CD14-positive monocyte (primary cell): Measurements from ENCODE around the gene TMEM178B. TPM values are rescaled to one million over a fixed set of nuclear protein-coding genes. Genes with fewer than 3 reads are reported as not detected.

ENCODE experiments used
- DNase-seq, 3 donors: peaks; one replicate each; pipeline ENCODE4 v3.0.0-alpha.2; 2011 to 2022
- H2AFZ ChIP-seq: 2 replicates; pipeline ENCODE4 v1.6.0; 2012; ENCODE audit warnings: mild to moderate bottlenecking, low read depth, low read length, inconsistent platforms; ENCODE audit not compliant: insufficient read depth, poor library complexity, severe bottlenecking
- H3K27ac ChIP-seq, 2 donors: 1 replicate in 1 of 2; 2 replicates in 1 of 2; pipeline ENCODE4 v1.5.1; 2012 to 2013; ENCODE audit warnings: low read length in 2 of 2, control low read depth in 1 of 2, inconsistent platforms in 1 of 2, low read depth in 1 of 2, mild to moderate bottlenecking in 1 of 2
- H3K27me3 ChIP-seq, 2 donors: one replicate each; pipeline versions ENCODE4 v1.6.0 to v1.6.1; 2011 to 2013; ENCODE audit warnings: low read length in 2 of 2; ENCODE audit not compliant: control insufficient read depth in 2 of 2, insufficient read depth in 2 of 2
- H3K36me3 ChIP-seq, 2 donors: replicated peaks in 1 of 2; 1 replicate in 1 of 2; 2 replicates in 1 of 2; pipeline versions ENCODE4 v1.5.1 to v1.6.1; 2012 to 2013; ENCODE audit warnings: low read length in 2 of 2, control low read depth in 1 of 2, inconsistent platforms in 1 of 2, mild to moderate bottlenecking in 1 of 2; ENCODE audit not compliant: insufficient read depth in 2 of 2, control insufficient read depth in 1 of 2
- H3K4me1 ChIP-seq, 2 donors: 1 replicate in 1 of 2; 2 replicates in 1 of 2; pipeline versions ENCODE4 v1.5.1 to v1.6.1; 2012 to 2013; ENCODE audit warnings: low read length in 2 of 2, control low read depth in 1 of 2, inconsistent platforms in 1 of 2, mild to moderate bottlenecking in 1 of 2, moderate library complexity in 1 of 2; ENCODE audit not compliant: insufficient read depth in 2 of 2, control insufficient read depth in 1 of 2
- H3K4me2 ChIP-seq: replicated peaks from 2 replicates; pipeline ENCODE3; 2012; ENCODE audit warnings: low read length, moderate library complexity, mild to moderate bottlenecking; ENCODE audit not compliant: poor library complexity, severe bottlenecking; ENCODE audit errors: extremely low read depth
- H3K4me3 ChIP-seq, 3 experiments: fragments of 200-600 bp in 1 of 3; sonication (generic) in 1 of 3; replicated peaks in 1 of 3; 1 replicate in 2 of 3; 2 replicates in 1 of 3; pipeline ENCODE4 v1.5.1; 2011 to 2013; ENCODE audit warnings: low read length in 3 of 3, mild to moderate bottlenecking in 3 of 3, control low read depth in 2 of 3, low read depth in 2 of 3, inconsistent platforms in 1 of 3, moderate library complexity in 1 of 3
- H3K79me2 ChIP-seq: 2 replicates; pipeline ENCODE4 v1.6.0; 2012; ENCODE audit warnings: mild to moderate bottlenecking, control low read depth, inconsistent platforms, low read length, moderate library complexity; ENCODE audit not compliant: insufficient read depth
- H3K9ac ChIP-seq: 2 replicates; pipeline ENCODE4 v1.6.0; 2017; ENCODE audit warnings: low read length, mild to moderate bottlenecking; ENCODE audit not compliant: insufficient read depth, poor library complexity, severe bottlenecking
- H3K9me3 ChIP-seq, 2 donors: replicated peaks in 1 of 2; 1 replicate in 1 of 2; 2 replicates in 1 of 2; pipeline versions ENCODE4 v1.5.1 to v1.6.1; 2012 to 2013; ENCODE audit warnings: low read length in 2 of 2, control low read depth in 1 of 2; ENCODE audit not compliant: control insufficient read depth in 1 of 2, insufficient read depth in 1 of 2
- H4K20me1 ChIP-seq: 2 replicates; pipeline ENCODE4 v1.6.0; 2012; ENCODE audit warnings: mild to moderate bottlenecking, low read length, control low read depth, moderate library complexity; ENCODE audit not compliant: insufficient read depth
- H3K27ac Mint-ChIP-seq, 7 donors: one replicate each; pipeline ENCODE4 v1.8.0; 2020; ENCODE audit warnings: mild to moderate bottlenecking in 7 of 7, mixed read lengths in 7 of 7, moderate library complexity in 6 of 7, inconsistent platforms in 2 of 7
- H3K27me3 Mint-ChIP-seq, 3 donors: one replicate each; pipeline ENCODE4 v1.8.0; 2021 to 2022; ENCODE audit warnings: low read depth in 3 of 3, mild to moderate bottlenecking in 3 of 3, mixed read lengths in 3 of 3, moderate library complexity in 3 of 3, inconsistent platforms in 1 of 3
- H3K36me3 Mint-ChIP-seq, 2 donors: one replicate each; pipeline ENCODE4 v1.8.0; 2020; ENCODE audit warnings: mixed read lengths in 2 of 2, inconsistent platforms in 1 of 2, mild to moderate bottlenecking in 1 of 2
- H3K4me1 Mint-ChIP-seq: one replicate; pipeline ENCODE4 v1.8.0; 2020; ENCODE audit warnings: mild to moderate bottlenecking, mixed read lengths
- H3K4me3 Mint-ChIP-seq, 2 donors: one replicate each; pipeline ENCODE4 v1.8.0; 2020; ENCODE audit warnings: mild to moderate bottlenecking in 2 of 2, mixed read lengths in 2 of 2, moderate library complexity in 1 of 2
- H3K9me3 Mint-ChIP-seq, 7 donors: one replicate each; pipeline ENCODE4 v1.8.0; 2020 to 2022; ENCODE audit warnings: mixed read lengths in 7 of 7, mild to moderate bottlenecking in 6 of 7, moderate library complexity in 6 of 7, inconsistent platforms in 2 of 7
- CTCF ChIP-seq: fragments of 200-600 bp; IDR thresholded peaks from one replicate; pipeline ENCODE4 v1.8.0; 2022; ENCODE audit warnings: antibody characterized with exemption, mild to moderate bottlenecking
- WGBS: methylation state at CpG from one replicate; pipeline ENCODE4 v1.1.5; 2013; ENCODE audit warnings: missing lambda C conversion rate; ENCODE audit not compliant: insufficient coverage; 5-methylcytosine and 5-hydroxymethylcytosine counted together
- intact Hi-C, 2 donors: fragments of 100-400 bp; cut with micrococcal nuclease; formaldehyde crosslinking; loops; one replicate each; pipeline versions ENCODE4 v1.15.0 to v1.15.1; 2023
- polyA plus RNA-seq, 3 donors: library from polyadenylated mRNA; depleted of rRNA in 1 of 3; unstranded in 2 of 3; stranded (reverse) in 1 of 3; fragments of 300-500 nt in 2 of 3; fragments of >200 nt in 1 of 3; fragmentation: Illumina TruSeq in 2 of 3; gene quantifications; 1 replicate in 2 of 3; 2 replicates in 1 of 3; pipeline ENCODE4 v1.2.3, GENCODE V29; 2012 to 2021

TMEM178B gene
- polyA plus RNA-seq, 3 donors = not detected

DNA sequence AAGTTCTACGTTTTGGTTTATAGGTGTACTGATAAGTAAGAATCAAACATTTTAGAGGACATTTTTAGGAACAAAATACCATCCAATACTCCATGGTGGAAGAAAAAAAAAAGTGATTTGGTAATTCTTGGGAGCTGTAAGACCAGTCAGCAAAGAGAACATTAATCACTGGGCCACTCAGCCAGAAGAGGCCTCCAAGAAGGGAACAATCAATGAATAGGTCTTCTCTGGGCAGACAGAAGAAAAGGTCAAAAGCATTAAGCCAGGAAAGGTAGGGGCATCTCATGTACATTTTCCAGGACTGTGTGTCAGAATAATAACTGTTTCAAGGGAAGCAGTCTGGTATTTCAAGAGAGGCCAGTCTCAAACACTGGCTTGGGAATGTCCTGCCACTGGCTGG lies 286.9 kb downstream of the TMEM178B start:
- TF ChIP-seq CTCF = no peak
- Histone ChIP-seq H3K9ac (no peak overlapping the region), H3K79me2 (no peaks in the 10 kb centered on the region), H4K20me1 (no peaks in the 10 kb centered on the region), H3K9me3 (no peaks in the 10 kb centered on the region), H2AFZ (no peak overlapping the region), H3K4me1 (no peaks in the 10 kb centered on the region), H3K36me3 (no peaks in the 10 kb centered on the region), H3K4me3 (no peak overlapping the region), H3K4me2 (no peak overlapping the region), H3K27me3 (no peaks in the 10 kb centered on the region), H3K27ac (no peak overlapping the region)
- WGBS = no CpG with 5 or more reads among the region's 1 CpG
- Mint-ChIP-seq H3K4me1 (no peaks in the 10 kb centered on the region), H3K27me3 (peaks cover 0 to 2% (median 0%) of the 10 kb centered on the region in 3 donors), H3K36me3 (no peaks in the 10 kb centered on the region), H3K9me3 (peaks cover 0 to 5% (median 0%) of the 10 kb centered on the region in 7 donors), H3K4me3 (no peak overlapping the region), H3K27ac (no peak overlapping the region)
- intact Hi-C loops = no loop called here
- DNase-seq = no peak

DNA sequence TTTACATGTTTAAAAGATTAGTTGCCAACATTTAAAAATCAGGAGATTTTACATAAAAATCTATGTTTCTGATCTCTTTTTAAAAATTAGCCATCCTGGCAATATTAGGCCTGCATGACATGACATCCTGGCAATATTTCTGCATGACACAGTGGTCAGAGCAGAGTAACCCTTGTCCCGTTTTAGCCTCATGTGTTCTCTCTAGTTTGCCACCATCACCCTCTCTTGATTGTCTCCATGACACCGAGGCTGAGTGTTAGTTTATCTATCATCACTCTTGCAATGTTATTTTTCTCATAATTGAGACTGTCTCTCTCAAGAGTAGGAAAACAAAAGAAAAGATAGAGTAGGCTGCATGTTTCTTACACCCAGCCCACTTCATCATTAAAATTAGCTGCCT lies 287.6 kb downstream of the TMEM178B start:
- H3K4me3 ChIP-seq = no peak overlapping the region
- H3K36me3 Mint-ChIP-seq = no peaks in the 10 kb centered on the region
- H2AFZ ChIP-seq = no peak overlapping the region
- H4K20me1 ChIP-seq = no peaks in the 10 kb centered on the region
- no peak for TF ChIP-seq CTCF
- no peak overlapping the region for H3K9ac ChIP-seq
- no peaks in the 10 kb centered on the region for H3K79me2 ChIP-seq
- no peaks in the 10 kb centered on the region for H3K27me3 ChIP-seq
- H3K27ac ChIP-seq = no peak overlapping the region
- H3K27me3 Mint-ChIP-seq = peaks cover 0 to 2% (median 0%) of the 10 kb centered on the region in 3 donors
- no peaks in the 10 kb centered on the region for H3K4me1 ChIP-seq
- H3K9me3 Mint-ChIP-seq = peaks cover 0 to 5% (median 2%) of the 10 kb centered on the region in 7 donors
- no peaks in the 10 kb centered on the region for H3K4me1 Mint-ChIP-seq
- H3K4me2 ChIP-seq = no peak overlapping the region
- H3K27ac Mint-ChIP-seq = no peak overlapping the region
- intact Hi-C loops = no loop called here
- no peaks in the 10 kb centered on the region for H3K36me3 ChIP-seq
- DNase-seq = no peak
- WGBS = 60% methylated on average over 1 of the region's 2 CpGs
- H3K9me3 ChIP-seq = no peaks in the 10 kb centered on the region
- H3K4me3 Mint-ChIP-seq = no peak overlapping the region
